GM18505 (cell line): ENCODE results near the gene CPN2.

Experiments used
- ATAC-seq: cut with Tn5 transposase; IDR thresholded peaks from one replicate; pipeline ENCODE4 v1.9.1; 2021; ENCODE audit not compliant: unreplicated experiment
- POLR2A ChIP-seq: IDR thresholded peaks from 4 replicates; pipeline ENCODE4 v1.6.1; 2011; ENCODE audit warnings: borderline replicate concordance; ENCODE audit not compliant: insufficient read depth, insufficient read length; ENCODE audit errors: extremely low read depth

CPN2 gene

GRCh38 chr3:194351080-194351672, at the start of gene CPN2:
Gene CPN2 (minus strand): TSS chr3:194351328. CDS start chr3:194342702, 8,626 bp downstream.
- no peak for ATAC-seq
- TF ChIP-seq POLR2A, result no peak

- no peak for ATAC-seq
- no peak for TF ChIP-seq POLR2A
These were observed 48.8 kb upstream of the CPN2 start for GRCh38 chr3:194399874-194400411.

- TF ChIP-seq POLR2A, result no peak
- no peak for ATAC-seq
These were observed 48.0 kb upstream of the CPN2 start, which contains the start of gene GP5 for GRCh38 chr3:194399166-194399565. Gene GP5 (minus strand): TSS chr3:194399266. CDS start chr3:194398282, 984 bp downstream.

GRCh38 chr3:194397757-194398312, 46.7 kb upstream of the CPN2 start:
- no peak for ATAC-seq
- no peak for TF ChIP-seq POLR2A

GRCh38 chr3:194396859-194397756, 46.0 kb upstream of the CPN2 start:
- no peak for ATAC-seq
- TF ChIP-seq POLR2A, result no peak

- ATAC-seq, result no peak
These were observed 45.4 kb upstream of the CPN2 start for GRCh38 chr3:194396539-194396858.

GRCh38 chr3:194395778-194396538, 44.8 kb upstream of the CPN2 start:
- no peak for TF ChIP-seq POLR2A
- ATAC-seq, result no peak

More at GRCh38 chr3:194396539-194396858, 45.4 kb upstream of the CPN2 start:
- TF ChIP-seq POLR2A, result no peak

GRCh38 chr3:194395212-194395611, 44.1 kb upstream of the CPN2 start:
- TF ChIP-seq POLR2A, result no peak
- ATAC-seq, result no peak

- no peak for TF ChIP-seq POLR2A
- no peak for ATAC-seq
These were observed 41.4 kb upstream of the CPN2 start for GRCh38 chr3:194392576-194392975.

GRCh38 chr3:194390835-194391234, 39.7 kb upstream of the CPN2 start:
- TF ChIP-seq POLR2A, result no peak
- ATAC-seq, result no peak

- no peak for TF ChIP-seq POLR2A
- no peak for ATAC-seq
These were observed 38.1 kb upstream of the CPN2 start for GRCh38 chr3:194389269-194389668.

- ATAC-seq, result no peak
- no peak for TF ChIP-seq POLR2A
These were observed 36.8 kb upstream of the CPN2 start for GRCh38 chr3:194387926-194388418.

GRCh38 chr3:194387276-194387675, 36.1 kb upstream of the CPN2 start:
- no peak for TF ChIP-seq POLR2A
- no peak for ATAC-seq
